A549 (cell line): ENCODE results near the gene SH2D1B. TPM values are rescaled to one million over a fixed set of nuclear protein-coding genes. Genes with fewer than 3 reads are reported as not detected.
"Not testable (repeated sequence)": the region's sequence is repeated elsewhere in the genome, so short reads cannot be mapped to it uniquely, and the experiment has no call there.

Experiments used
- ATAC-seq, 2 experiments: fragments of 200-7000 bp in 1 of 2; fragments of >200 bp in 1 of 2; cut with Nextera tagmentation in 1 of 2; cut with Tn5 transposase in 1 of 2; 3 replicates each; pipeline versions ENCODE4 v1.8.0 to v1.9.1; 2018 to 2020; ENCODE audit warnings: mild to moderate bottlenecking in 1 of 2, moderate library complexity in 1 of 2
- CTCF ChIA-PET: fragments of 300-600 bp; sonication (Branson Sonifier 250); formaldehyde crosslinking; extraction: SDS; loops from one replicate; lab custom pipeline; 2021; ENCODE audit warnings: antibody characterized with exemption, inconsistent platforms; lab: Yijun Ruan, JAX
- POLR2A ChIA-PET: fragments of 350-600 bp; formaldehyde crosslinking; extraction: SDS; loops from one replicate; lab custom pipeline; 2021; ENCODE audit warnings: antibody characterized with exemption, inconsistent platforms; lab: Yijun Ruan, JAX
- DNase-seq, 2 experiments: peaks; one replicate each; pipeline versions ENCODE4 v3.0.0 to v3.0.0-alpha.2; 2011 to 2016; ENCODE audit warnings: low read depth in 1 of 2, low spot score in 1 of 2
- FAIRE-seq: peaks from 2 replicates; lab custom pipeline; 2011; peaks lifted over from hg19 to GRCh38; lab: Jason Lieb, UNC
- H3K27ac ChIP-seq, 2 experiments: fragments of >200 bp; sonication (Bioruptor Twin); formaldehyde crosslinking; 3 replicates each; pipeline ENCODE4 v1.5.1; 2016 to 2017
- H3K4me1 ChIP-seq: fragments of >200 bp; sonication (Bioruptor Twin); formaldehyde crosslinking; 3 replicates; pipeline ENCODE4 v1.6.1; 2016
- H3K4me2 ChIP-seq: fragments of >200 bp; sonication (Bioruptor Twin); formaldehyde crosslinking; 3 replicates; pipeline ENCODE4 v1.6.1; 2016
- H3K4me3 ChIP-seq: fragments of >200 bp; sonication (Bioruptor Twin); formaldehyde crosslinking; 3 replicates; pipeline ENCODE4 v1.5.1; 2016
- H3K9me3 ChIP-seq: fragments of >200 bp; sonication (Bioruptor Twin); formaldehyde crosslinking; 3 replicates; pipeline ENCODE4 v1.6.1; 2016
- BHLHE40 ChIP-seq: IDR thresholded peaks from 2 replicates; pipeline ENCODE4 v1.6.1; 2012; ENCODE audit warnings: low read depth, low read length, inconsistent platforms
- ESRRA ChIP-seq: fragments of 150-350 bp; IDR thresholded peaks from 2 replicates; pipeline ENCODE4 v1.6.1; 2014; ENCODE audit warnings: mild to moderate bottlenecking, low read length, borderline replicate concordance
- FOSB ChIP-seq: fragments of 250-450 bp; sonication (Bioruptor Pico); IDR thresholded peaks from 2 replicates; pipeline ENCODE4 v1.5.0; 2020; ENCODE audit warnings: mild to moderate bottlenecking, moderate library complexity
- GATA3 ChIP-seq: IDR thresholded peaks from 2 replicates; pipeline ENCODE4 v1.6.1; 2012; ENCODE audit warnings: borderline replicate concordance
- HOXB13 ChIP-seq: fragments of 250-450 bp; sonication (Bioruptor Pico); IDR thresholded peaks from 2 replicates; pipeline ENCODE4 v1.5.0; 2020; ENCODE audit warnings: low read depth, mild to moderate bottlenecking, moderate library complexity
- JUN ChIP-seq, 2 experiments: fragments of >200 bp; sonication (Bioruptor Twin); formaldehyde crosslinking; IDR thresholded peaks; 2 replicates in 1 of 2; 3 replicates in 1 of 2; pipeline ENCODE4 v1.6.1; 2016 to 2017
- KDM5A ChIP-seq: fragments of 200-600 bp; sonication (generic); IDR thresholded peaks from 2 replicates; pipeline ENCODE4 v1.6.1; 2016; ENCODE audit warnings: antibody characterized with exemption, mild to moderate bottlenecking
- MAFK ChIP-seq: fragments of 450-650 bp; IDR thresholded peaks from 2 replicates; pipeline ENCODE4 v1.6.1; 2014; ENCODE audit not compliant: partially characterized antibody
- NPAS2 ChIP-seq: fragments of 250-450 bp; sonication (Bioruptor Pico); IDR thresholded peaks from 2 replicates; pipeline ENCODE4 v1.8.0; 2022; ENCODE audit warnings: mild to moderate bottlenecking, moderate library complexity, borderline replicate concordance
- RCOR1 ChIP-seq: fragments of 150-350 bp; IDR thresholded peaks from 2 replicates; pipeline ENCODE4 v1.6.1; 2014; ENCODE audit warnings: antibody characterized with exemption, low read length, low read depth
- RFX5 ChIP-seq: fragments of 450-650 bp; IDR thresholded peaks from 2 replicates; pipeline ENCODE4 v1.7.1; 2014; ENCODE audit warnings: antibody characterized with exemption, mild to moderate bottlenecking, moderate library complexity
- SMC3 ChIP-seq: fragments of >200 bp; sonication (Bioruptor Twin); formaldehyde crosslinking; IDR thresholded peaks from 3 replicates; pipeline ENCODE4 v1.6.1; 2018; ENCODE audit warnings: inconsistent platforms
- SREBF2 ChIP-seq: fragments of 450-650 bp; IDR thresholded peaks from 2 replicates; pipeline ENCODE4 v1.6.1; 2014; ENCODE audit warnings: mild to moderate bottlenecking, moderate library complexity
- TFCP2L1 ChIP-seq: fragments of 250-450 bp; sonication (Bioruptor Pico); IDR thresholded peaks from 2 replicates; pipeline ENCODE4 v1.5.0; 2021; ENCODE audit warnings: mild to moderate bottlenecking
- ZC3H11A ChIP-seq: fragments of 450-650 bp; IDR thresholded peaks from 2 replicates; pipeline ENCODE4 v1.6.1; 2014; ENCODE audit warnings: antibody characterized with exemption, mild to moderate bottlenecking
- ZNF302 ChIP-seq: fragments of 250-450 bp; sonication (Bioruptor Pico); IDR thresholded peaks from 2 replicates; pipeline ENCODE4 v1.9.0; 2021; ENCODE audit warnings: inconsistent platforms, mild to moderate bottlenecking, moderate library complexity
- WGBS: methylation state at CpG from one replicate; pipeline ENCODE4 v1.1.6; 2017; ENCODE audit errors: missing lambda C conversion rate; 5-methylcytosine and 5-hydroxymethylcytosine counted together
- polyA plus RNA-seq, 4 experiments: library from polyadenylated mRNA; depleted of rRNA in 3 of 4; stranded (reverse); fragments of >200 nt; fragmentation: RNase III in 1 of 4; extraction: RNeasy Plus Mini Kit Qiagen cat#74134 plus additional on column Dnase treatment in 1 of 4; gene quantifications; 2 replicates in 3 of 4; 3 replicates in 1 of 4; pipeline ENCODE4 v1.2.3, GENCODE V29; 2011 to 2017
- TF ChIP-seq, protein P1 (sequence below): fragments of >200 bp; sonication (Bioruptor Twin); formaldehyde crosslinking; IDR thresholded peaks from 2 replicates; pipeline ENCODE4 v1.6.1; 2016
- TF ChIP-seq, protein P2 (sequence below): fragments of 200-600 bp; sonication (generic); IDR thresholded peaks from 2 replicates; pipeline ENCODE4 v1.6.1; 2016; ENCODE audit warnings: antibody characterized with exemption, mild to moderate bottlenecking, moderate library complexity
- TF ChIP-seq, protein P3 (sequence below): fragments of >200 bp; sonication (Bioruptor Twin); formaldehyde crosslinking; IDR thresholded peaks from 3 replicates; pipeline ENCODE4 v1.6.1; 2016
- TF ChIP-seq, protein P4 (sequence below): fragments of 150-350 bp; IDR thresholded peaks from 2 replicates; pipeline ENCODE4 v1.6.1; 2014; ENCODE audit warnings: low read depth, mild to moderate bottlenecking, low read length
- TF ChIP-seq, protein P5 (sequence below): fragments of 250-450 bp; sonication (Bioruptor Pico); IDR thresholded peaks from 2 replicates; pipeline ENCODE4 v1.5.0; 2020; ENCODE audit warnings: low read depth, mild to moderate bottlenecking, moderate library complexity
- TF ChIP-seq, protein P6 (sequence below): IDR thresholded peaks from 2 replicates; pipeline ENCODE4 v1.6.1; 2012

Gene SH2D1B
- polyA plus RNA-seq, 2 of the 4 experiments (the other 2 are of a cell fraction) = 0.04 TPM; not detected in 1

DNA sequence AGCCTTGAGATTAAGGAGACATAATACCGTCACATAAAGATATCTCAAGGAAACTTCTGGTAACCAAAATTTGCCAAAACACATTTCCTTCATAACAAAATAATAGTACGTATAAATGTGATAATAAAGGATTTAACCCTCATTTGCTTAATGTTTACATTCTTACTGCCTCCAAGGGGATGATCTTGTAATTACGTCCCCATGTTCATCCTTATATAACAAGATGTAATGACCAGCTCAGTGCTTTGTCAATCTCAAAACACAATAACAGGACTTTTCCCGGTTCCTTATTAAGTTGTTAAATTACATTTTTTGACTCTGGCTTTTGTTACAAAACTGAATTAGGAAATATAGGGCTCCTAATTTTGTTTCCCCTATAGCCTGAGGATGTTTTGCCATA is 44.4 kb upstream of the SH2D1B start:
- Histone ChIP-seq H3K9me3 (no peaks in the 10 kb centered on the region), H3K4me2 (no peak overlapping the region), H3K4me1 (no peaks in the 10 kb centered on the region), H3K27ac (no peak overlapping the region), H3K4me3 (no peak overlapping the region)
- WGBS = 73% methylated on average over 4 of the region's 4 CpGs
- no peak for ATAC-seq
- POLR2A ChIA-PET = no interaction called here
- no peak for FAIRE-seq
- TF ChIP-seq MAFK (no peak), KDM5A (no peak), BHLHE40 (no peak), RFX5 (no peak), FOSB (CRISPR knock-in tag) (no peak), NPAS2 (CRISPR knock-in tag) (no peak)
- TF ChIP-seq, protein P1, sequence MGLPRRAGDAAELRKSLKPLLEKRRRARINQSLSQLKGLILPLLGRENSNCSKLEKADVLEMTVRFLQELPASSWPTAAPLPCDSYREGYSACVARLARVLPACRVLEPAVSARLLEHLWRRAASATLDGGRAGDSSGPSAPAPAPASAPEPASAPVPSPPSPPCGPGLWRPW = no peak
- TF ChIP-seq, protein P2, sequence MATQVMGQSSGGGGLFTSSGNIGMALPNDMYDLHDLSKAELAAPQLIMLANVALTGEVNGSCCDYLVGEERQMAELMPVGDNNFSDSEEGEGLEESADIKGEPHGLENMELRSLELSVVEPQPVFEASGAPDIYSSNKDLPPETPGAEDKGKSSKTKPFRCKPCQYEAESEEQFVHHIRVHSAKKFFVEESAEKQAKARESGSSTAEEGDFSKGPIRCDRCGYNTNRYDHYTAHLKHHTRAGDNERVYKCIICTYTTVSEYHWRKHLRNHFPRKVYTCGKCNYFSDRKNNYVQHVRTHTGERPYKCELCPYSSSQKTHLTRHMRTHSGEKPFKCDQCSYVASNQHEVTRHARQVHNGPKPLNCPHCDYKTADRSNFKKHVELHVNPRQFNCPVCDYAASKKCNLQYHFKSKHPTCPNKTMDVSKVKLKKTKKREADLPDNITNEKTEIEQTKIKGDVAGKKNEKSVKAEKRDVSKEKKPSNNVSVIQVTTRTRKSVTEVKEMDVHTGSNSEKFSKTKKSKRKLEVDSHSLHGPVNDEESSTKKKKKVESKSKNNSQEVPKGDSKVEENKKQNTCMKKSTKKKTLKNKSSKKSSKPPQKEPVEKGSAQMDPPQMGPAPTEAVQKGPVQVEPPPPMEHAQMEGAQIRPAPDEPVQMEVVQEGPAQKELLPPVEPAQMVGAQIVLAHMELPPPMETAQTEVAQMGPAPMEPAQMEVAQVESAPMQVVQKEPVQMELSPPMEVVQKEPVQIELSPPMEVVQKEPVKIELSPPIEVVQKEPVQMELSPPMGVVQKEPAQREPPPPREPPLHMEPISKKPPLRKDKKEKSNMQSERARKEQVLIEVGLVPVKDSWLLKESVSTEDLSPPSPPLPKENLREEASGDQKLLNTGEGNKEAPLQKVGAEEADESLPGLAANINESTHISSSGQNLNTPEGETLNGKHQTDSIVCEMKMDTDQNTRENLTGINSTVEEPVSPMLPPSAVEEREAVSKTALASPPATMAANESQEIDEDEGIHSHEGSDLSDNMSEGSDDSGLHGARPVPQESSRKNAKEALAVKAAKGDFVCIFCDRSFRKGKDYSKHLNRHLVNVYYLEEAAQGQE = no peak
- TF ChIP-seq, protein P3, sequence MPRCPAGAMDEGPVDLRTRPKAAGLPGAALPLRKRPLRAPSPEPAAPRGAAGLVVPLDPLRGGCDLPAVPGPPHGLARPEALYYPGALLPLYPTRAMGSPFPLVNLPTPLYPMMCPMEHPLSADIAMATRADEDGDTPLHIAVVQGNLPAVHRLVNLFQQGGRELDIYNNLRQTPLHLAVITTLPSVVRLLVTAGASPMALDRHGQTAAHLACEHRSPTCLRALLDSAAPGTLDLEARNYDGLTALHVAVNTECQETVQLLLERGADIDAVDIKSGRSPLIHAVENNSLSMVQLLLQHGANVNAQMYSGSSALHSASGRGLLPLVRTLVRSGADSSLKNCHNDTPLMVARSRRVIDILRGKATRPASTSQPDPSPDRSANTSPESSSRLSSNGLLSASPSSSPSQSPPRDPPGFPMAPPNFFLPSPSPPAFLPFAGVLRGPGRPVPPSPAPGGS = no peak
- DNase-seq = no peak
- CTCF ChIA-PET = no interaction called here

DNA sequence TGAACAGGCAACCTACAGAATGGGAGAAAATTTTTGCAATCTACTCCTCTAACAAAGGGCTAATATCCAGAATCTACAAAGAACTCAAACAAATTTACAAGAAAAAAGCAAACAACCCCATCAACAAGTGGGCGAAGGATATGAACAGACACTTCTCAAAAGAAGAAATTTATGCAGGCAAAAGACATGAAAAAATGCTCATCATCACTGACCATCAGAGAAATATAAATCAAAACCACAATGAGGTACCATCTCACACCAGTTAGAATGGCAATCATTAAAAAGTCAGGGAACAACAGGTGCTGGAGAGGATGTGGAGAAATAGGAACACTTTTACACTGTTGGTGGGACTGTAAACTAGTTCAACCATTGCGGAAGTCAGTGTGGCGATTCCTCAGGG is 42.4 kb upstream of the SH2D1B start:
- DNase-seq, H3K4me2 ChIP-seq, H3K4me1 ChIP-seq, H3K9me3 ChIP-seq, FAIRE-seq, POLR2A ChIA-PET, H3K27ac ChIP-seq, CTCF ChIA-PET, ATAC-seq, H3K4me3 ChIP-seq: not testable (repeated sequence)
- WGBS = 66% methylated on average over 2 of the region's 3 CpGs

DNA sequence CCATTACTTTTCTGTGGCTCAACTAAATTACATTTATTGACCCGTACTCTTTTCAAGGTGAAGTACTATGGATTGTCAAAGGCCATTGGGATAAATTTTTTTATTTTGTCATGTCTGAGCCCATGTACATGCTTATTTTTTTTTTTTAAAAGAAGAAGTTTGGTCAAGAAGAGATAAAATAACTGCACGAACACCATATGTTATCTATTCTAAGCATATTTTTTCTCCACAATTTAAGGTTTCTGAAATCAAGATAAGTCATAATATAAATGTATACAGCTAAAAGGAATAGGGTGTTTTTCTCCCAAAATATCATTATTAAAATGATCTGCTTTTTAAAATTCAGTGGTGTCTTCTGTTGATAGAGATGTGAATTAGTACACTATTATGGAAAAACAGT is 35.0 kb upstream of the SH2D1B start:
- POLR2A ChIA-PET = no interaction called here
- 13% methylated on average over 2 of the region's 2 CpGs for WGBS
- ATAC-seq = no peak
- Histone ChIP-seq H3K4me1 (no peaks in the 10 kb centered on the region), H3K27ac (no peak overlapping the region), H3K4me2 (no peak overlapping the region), H3K9me3 (no peaks in the 10 kb centered on the region), H3K4me3 (no peak overlapping the region)
- TF ChIP-seq ZNF302 (CRISPR knock-in tag) = no peak
- no peak for TF ChIP-seq TFCP2L1
- no peak for TF ChIP-seq JUN (IDR thresholded peaks at IDR 0.05)
- no peak for TF ChIP-seq HOXB13 (CRISPR knock-in tag)
- TF ChIP-seq, protein P4, sequence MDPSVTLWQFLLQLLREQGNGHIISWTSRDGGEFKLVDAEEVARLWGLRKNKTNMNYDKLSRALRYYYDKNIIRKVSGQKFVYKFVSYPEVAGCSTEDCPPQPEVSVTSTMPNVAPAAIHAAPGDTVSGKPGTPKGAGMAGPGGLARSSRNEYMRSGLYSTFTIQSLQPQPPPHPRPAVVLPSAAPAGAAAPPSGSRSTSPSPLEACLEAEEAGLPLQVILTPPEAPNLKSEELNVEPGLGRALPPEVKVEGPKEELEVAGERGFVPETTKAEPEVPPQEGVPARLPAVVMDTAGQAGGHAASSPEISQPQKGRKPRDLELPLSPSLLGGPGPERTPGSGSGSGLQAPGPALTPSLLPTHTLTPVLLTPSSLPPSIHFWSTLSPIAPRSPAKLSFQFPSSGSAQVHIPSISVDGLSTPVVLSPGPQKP = no peak
- TF ChIP-seq RCOR1 = no peak
- no peak for TF ChIP-seq GATA3
- TF ChIP-seq, protein P5, sequence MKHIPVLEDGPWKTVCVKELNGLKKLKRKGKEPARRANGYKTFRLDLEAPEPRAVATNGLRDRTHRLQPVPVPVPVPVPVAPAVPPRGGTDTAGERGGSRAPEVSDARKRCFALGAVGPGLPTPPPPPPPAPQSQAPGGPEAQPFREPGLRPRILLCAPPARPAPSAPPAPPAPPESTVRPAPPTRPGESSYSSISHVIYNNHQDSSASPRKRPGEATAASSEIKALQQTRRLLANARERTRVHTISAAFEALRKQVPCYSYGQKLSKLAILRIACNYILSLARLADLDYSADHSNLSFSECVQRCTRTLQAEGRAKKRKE = no peak
- TF ChIP-seq ZC3H11A = no peak
- TF ChIP-seq MAFK = no peak
- TF ChIP-seq ESRRA = no peak
- TF ChIP-seq, protein P6, sequence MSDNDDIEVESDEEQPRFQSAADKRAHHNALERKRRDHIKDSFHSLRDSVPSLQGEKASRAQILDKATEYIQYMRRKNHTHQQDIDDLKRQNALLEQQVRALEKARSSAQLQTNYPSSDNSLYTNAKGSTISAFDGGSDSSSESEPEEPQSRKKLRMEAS = no peak
- TF ChIP-seq SREBF2 = no peak
- no peak for TF ChIP-seq SMC3
- DNase-seq = no peak
- CTCF ChIA-PET = interaction anchor here (0.5 kb wide), 1 partner anchor 26 kb away, joined by 4 read pairs; no protein-coding TSS in a partner anchor
- FAIRE-seq = no peak
